CD8-positive, alpha-beta memory T cell (primary cell): Measurements from ENCODE around the gene RAB43. TPM values are rescaled to one million over a fixed set of nuclear protein-coding genes. Genes with fewer than 3 reads are reported as not detected.

ENCODE experiments used
- CTCF ChIA-PET: fragments of 350-600 bp; sonication (Branson Sonifier 250); formaldehyde crosslinking; loops from one replicate; lab custom pipeline; 2021; ENCODE audit warnings: antibody characterized with exemption; lab: Charles Lee
- POLR2A ChIA-PET: fragments of 350-600 bp; sonication (Branson Sonifier 250); formaldehyde crosslinking; loops from one replicate; lab custom pipeline; 2021; ENCODE audit warnings: antibody characterized with exemption; lab: Charles Lee
- DNase-seq, 5 donors: peaks; one replicate each; pipeline versions ENCODE4 v3.0.0 to v3.0.0-alpha.2; 2020 to 2022; ENCODE audit warnings: mixed read lengths in 1 of 5
- H3K27ac ChIP-seq: one replicate; pipeline ENCODE4 v1.7.0; 2013; ENCODE audit warnings: low read depth, mild to moderate bottlenecking, low read length, moderate library complexity
- H3K27me3 ChIP-seq: 2 replicates; pipeline ENCODE4 v1.7.0; 2013; ENCODE audit warnings: low read length, mild to moderate bottlenecking; ENCODE audit not compliant: insufficient read depth, poor library complexity, severe bottlenecking
- H3K36me3 ChIP-seq: 2 replicates; pipeline ENCODE4 v1.7.0; 2013; ENCODE audit warnings: mild to moderate bottlenecking, low read length, moderate library complexity; ENCODE audit not compliant: insufficient read depth
- H3K4me1 ChIP-seq: 2 replicates; pipeline ENCODE4 v1.7.0; 2013; ENCODE audit warnings: mild to moderate bottlenecking, low read length, moderate library complexity; ENCODE audit not compliant: insufficient read depth
- H3K4me3 ChIP-seq: 2 replicates; pipeline ENCODE4 v1.7.0; 2013; ENCODE audit warnings: mild to moderate bottlenecking, low read length
- H3K9me3 ChIP-seq: 2 replicates; pipeline ENCODE4 v1.7.0; 2013; ENCODE audit warnings: mild to moderate bottlenecking, low read length
- H3K27ac Mint-ChIP-seq, 8 donors: one replicate each; pipeline ENCODE4 v1.8.0; 2020 to 2021; ENCODE audit warnings: mixed read lengths in 8 of 8, mild to moderate bottlenecking in 6 of 8, inconsistent platforms in 3 of 8, moderate library complexity in 3 of 8
- H3K27me3 Mint-ChIP-seq, 2 donors: one replicate each; pipeline ENCODE4 v1.8.0; 2020 to 2021; ENCODE audit warnings: mixed read lengths in 2 of 2, mild to moderate bottlenecking in 1 of 2, moderate library complexity in 1 of 2
- H3K36me3 Mint-ChIP-seq, 3 donors: one replicate each; pipeline ENCODE4 v1.8.0; 2020 to 2021; ENCODE audit warnings: mixed read lengths in 3 of 3, inconsistent platforms in 1 of 3, mild to moderate bottlenecking in 1 of 3
- H3K4me1 Mint-ChIP-seq, 3 donors: one replicate each; pipeline ENCODE4 v1.8.0; 2020 to 2021; ENCODE audit warnings: mixed read lengths in 3 of 3, inconsistent platforms in 1 of 3, mild to moderate bottlenecking in 1 of 3
- H3K4me3 Mint-ChIP-seq, 7 donors: one replicate each; pipeline ENCODE4 v1.8.0; 2020 to 2021; ENCODE audit warnings: mixed read lengths in 7 of 7, mild to moderate bottlenecking in 6 of 7, moderate library complexity in 4 of 7, inconsistent platforms in 2 of 7
- H3K9me3 Mint-ChIP-seq, 5 donors: one replicate each; pipeline ENCODE4 v1.8.0; 2020 to 2022; ENCODE audit warnings: mixed read lengths in 5 of 5, mild to moderate bottlenecking in 3 of 5, moderate library complexity in 2 of 5, inconsistent platforms in 1 of 5
- polyA plus RNA-seq: library from polyadenylated mRNA; unstranded; fragments of 300-500 nt; fragmentation: Illumina TruSeq; gene quantifications from one replicate; pipeline ENCODE4 v1.2.3, GENCODE V29; 2021
- total RNA-seq, 2 experiments: library from RNA; stranded (reverse); gene quantifications; one replicate each; pipeline ENCODE4 v1.2.3, GENCODE V29; 2021

The RAB43 gene
- total and polyA plus RNA-seq, 3 experiments from 2014 or later: 14.9 to 28.6 (median 22.9) TPM

DNA sequence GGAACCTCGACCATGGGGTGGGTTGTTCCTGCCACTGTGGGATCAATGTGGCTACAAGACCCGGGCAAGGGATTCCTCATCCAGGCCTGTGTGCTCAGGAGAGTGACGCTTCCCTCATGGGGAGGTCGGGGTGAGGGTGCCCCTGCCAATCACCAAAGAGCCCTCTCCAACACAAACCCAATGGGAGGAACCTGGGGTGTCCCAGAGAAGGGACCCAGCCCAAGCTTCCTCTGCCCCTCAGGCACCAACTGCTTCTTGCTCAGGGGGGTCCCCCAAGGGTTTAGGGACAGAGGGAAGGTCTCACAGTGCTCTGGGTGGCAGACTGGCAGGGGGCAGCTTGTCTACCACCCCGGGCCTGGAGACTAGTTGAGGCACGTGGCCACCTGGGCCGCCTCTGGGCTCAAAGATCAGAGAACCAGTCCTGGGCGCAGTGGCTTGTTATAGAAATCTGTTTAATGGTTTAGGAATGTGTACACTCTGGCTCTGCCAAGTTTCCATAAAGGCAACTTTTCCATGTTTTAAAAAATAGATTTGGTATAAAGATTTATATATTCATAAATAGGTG lies 34.4 kb downstream of the RAB43 start:
- POLR2A ChIA-PET: interaction anchor here (1.0 kb wide), 1 partner anchor 33 kb away, joined by 5 read pairs; no protein-coding TSS in a partner anchor

DNA sequence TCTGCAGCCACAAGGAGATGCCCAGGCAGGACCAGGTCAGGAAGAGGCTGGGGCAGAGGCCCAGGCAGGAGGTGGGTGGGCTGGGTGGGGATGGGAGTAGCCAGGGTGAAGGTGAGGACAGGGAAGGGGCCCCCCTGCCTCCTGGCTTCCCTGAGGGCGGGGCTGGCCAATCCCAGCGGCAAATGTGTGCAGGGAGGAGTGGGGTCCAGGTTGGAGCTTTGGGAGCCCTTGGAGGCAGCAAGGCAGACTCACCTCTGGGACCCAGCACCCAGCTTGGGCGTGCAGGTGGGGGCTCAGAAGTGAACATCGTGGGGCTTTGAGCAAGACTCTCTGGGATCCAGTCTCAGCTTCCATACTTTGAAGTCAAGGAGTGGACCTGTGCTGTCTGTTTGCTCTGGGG lies 35.8 kb downstream of the RAB43 start:
- Histone ChIP-seq H3K36me3 (no peaks in the 10 kb centered on the region), H3K27ac (no peak overlapping the region), H3K4me1 (no peaks in the 10 kb centered on the region), H3K27me3 (no peaks in the 10 kb centered on the region), H3K4me3 (no peak overlapping the region), H3K9me3 (no peaks in the 10 kb centered on the region)
- H3K36me3 Mint-ChIP-seq: no peaks in the 10 kb centered on the region
- DNase-seq: no peak
- ChIA-PET POLR2A (no interaction called here), CTCF (interaction anchor here (1.0 kb wide), 1 partner anchor 115 kb away, joined by 4 read pairs; no protein-coding TSS in a partner anchor)
- H3K9me3 Mint-ChIP-seq: no peaks in the 10 kb centered on the region
- H3K27me3 Mint-ChIP-seq: no peaks in the 10 kb centered on the region
- peak overlapping the region in 1 of 8 donors; percentile 43 for H3K27ac Mint-ChIP-seq
- peaks cover 0 to 4% (median 2%) of the 10 kb centered on the region in 3 donors for H3K4me1 Mint-ChIP-seq
- H3K4me3 Mint-ChIP-seq: no peak overlapping the region

More for the DNA sequence above, 34.4 kb downstream of the RAB43 start:
- no peaks in the 10 kb centered on the region for H3K27me3 Mint-ChIP-seq
- no peaks in the 10 kb centered on the region for H3K9me3 ChIP-seq
- CTCF ChIA-PET: no interaction called here
- no peaks in the 10 kb centered on the region for H3K9me3 Mint-ChIP-seq
- peaks cover 0 to 2% (median 0%) of the 10 kb centered on the region in 3 donors for H3K4me1 Mint-ChIP-seq
- H3K27ac Mint-ChIP-seq: no peak overlapping the region
- no peaks in the 10 kb centered on the region for H3K4me1 ChIP-seq
- DNase-seq: no peak
- H3K36me3 Mint-ChIP-seq: peaks cover 0 to 11% (median 1%) of the 10 kb centered on the region in 3 donors
- no peaks in the 10 kb centered on the region for H3K36me3 ChIP-seq
- no peaks in the 10 kb centered on the region for H3K27me3 ChIP-seq
- no peak overlapping the region for H3K4me3 ChIP-seq
- H3K4me3 Mint-ChIP-seq: no peak overlapping the region
- no peak overlapping the region for H3K27ac ChIP-seq

DNA sequence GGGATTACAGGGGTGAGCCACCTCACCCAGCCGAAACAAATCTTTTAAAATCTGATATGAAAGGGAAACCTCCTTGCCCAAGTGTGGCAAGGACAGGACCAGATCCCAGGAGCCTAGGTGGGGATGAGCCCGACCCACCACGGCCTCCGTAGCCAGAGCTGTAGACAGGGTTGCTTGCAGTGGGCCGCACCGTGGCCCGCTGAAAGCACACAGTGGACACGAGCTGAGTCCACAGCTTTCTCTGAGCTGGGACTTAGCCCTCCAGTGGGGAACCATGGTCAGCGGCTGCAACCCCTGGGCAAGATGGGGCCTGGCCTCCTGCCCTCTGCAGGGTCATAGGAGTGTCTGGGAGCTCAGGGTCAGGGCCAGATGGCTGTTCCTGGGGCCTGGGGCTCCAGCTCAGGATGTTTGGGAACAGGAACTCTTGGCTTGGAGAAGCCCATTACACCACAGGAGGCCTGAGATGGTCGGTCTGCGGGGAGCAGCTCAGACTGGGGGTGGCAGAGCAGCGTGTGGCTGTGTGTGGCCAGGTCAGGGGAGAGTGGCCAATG lies 36.4 kb downstream of the RAB43 start:
- no peak overlapping the region for H3K4me3 ChIP-seq
- no peaks in the 10 kb centered on the region for H3K27me3 ChIP-seq
- Mint-ChIP-seq H3K36me3 (no peaks in the 10 kb centered on the region), H3K9me3 (no peaks in the 10 kb centered on the region), H3K4me3 (no peak overlapping the region), H3K4me1 (peaks cover 0 to 4% (median 2%) of the 10 kb centered on the region in 3 donors), H3K27me3 (no peaks in the 10 kb centered on the region), H3K27ac (peak overlapping the region in 1 of 8 donors; percentile 43)
- no peak for DNase-seq
- H3K27ac ChIP-seq: no peak overlapping the region
- no peaks in the 10 kb centered on the region for H3K4me1 ChIP-seq
- ChIA-PET POLR2A (no interaction called here), CTCF (interaction anchor here (1.0 kb wide), 1 partner anchor 115 kb away, joined by 4 read pairs; no protein-coding TSS in a partner anchor)
- no peaks in the 10 kb centered on the region for H3K36me3 ChIP-seq
- no peaks in the 10 kb centered on the region for H3K9me3 ChIP-seq

DNA sequence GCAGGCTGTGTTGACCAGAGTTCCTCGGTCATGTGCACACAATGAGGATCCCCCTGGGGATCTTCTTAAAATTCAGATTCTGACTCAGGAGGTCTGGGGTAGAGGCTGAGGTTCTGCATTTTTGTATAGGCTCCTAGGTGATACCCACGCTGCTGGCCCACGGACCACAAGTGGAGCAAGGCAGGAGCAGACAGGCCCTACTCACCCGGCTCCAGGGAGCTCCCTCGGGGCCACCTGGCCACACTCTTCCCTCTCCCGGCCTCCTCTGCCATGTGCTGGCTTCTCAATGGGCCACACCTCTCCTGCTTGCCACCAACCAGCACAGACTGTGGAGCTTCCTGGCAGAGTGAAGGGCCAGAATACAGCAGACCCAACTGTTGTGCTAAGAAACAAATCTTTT lies 37.1 kb downstream of the RAB43 start:
- Histone ChIP-seq H3K36me3 (no peaks in the 10 kb centered on the region), H3K9me3 (no peaks in the 10 kb centered on the region), H3K4me1 (no peaks in the 10 kb centered on the region), H3K27ac (no peak overlapping the region), H3K27me3 (no peaks in the 10 kb centered on the region), H3K4me3 (no peak overlapping the region)
- Mint-ChIP-seq H3K4me3 (no peak overlapping the region), H3K36me3 (no peaks in the 10 kb centered on the region), H3K9me3 (no peaks in the 10 kb centered on the region), H3K27me3 (no peaks in the 10 kb centered on the region), H3K27ac (no peak overlapping the region), H3K4me1 (peaks cover 0 to 4% (median 2%) of the 10 kb centered on the region in 3 donors)
- CTCF ChIA-PET: interaction anchor here (0.9 kb wide), 1 partner anchor 35 kb away, joined by 3 read pairs; no protein-coding TSS in a partner anchor
- DNase-seq: no peak
- POLR2A ChIA-PET: no interaction called here

DNA sequence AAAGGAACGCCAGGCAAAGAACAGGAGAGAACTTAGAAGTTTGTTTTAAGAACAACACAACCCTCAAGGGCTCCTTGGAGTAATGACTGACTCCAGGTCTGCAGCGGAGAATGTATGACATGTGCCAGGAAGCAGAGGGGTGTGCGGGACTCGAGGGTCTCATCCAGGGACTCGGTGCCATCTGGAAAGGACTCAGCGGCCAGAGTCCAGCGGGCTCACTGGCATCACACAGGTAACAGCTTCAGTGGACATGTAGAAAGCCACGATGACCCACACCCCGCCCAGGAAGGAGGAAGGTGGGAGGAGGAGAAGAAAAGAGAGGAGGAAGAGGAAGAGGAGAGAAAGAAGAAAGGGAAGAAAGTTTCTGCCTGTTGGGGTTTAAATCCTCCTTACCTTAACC lies 39.6 kb downstream of the RAB43 start:
- Histone ChIP-seq H3K27me3 (no peaks in the 10 kb centered on the region), H3K27ac (peak overlapping the region; percentile 9), H3K4me1 (no peaks in the 10 kb centered on the region), H3K36me3 (no peaks in the 10 kb centered on the region), H3K4me3 (no peak overlapping the region), H3K9me3 (no peaks in the 10 kb centered on the region)
- Mint-ChIP-seq H3K9me3 (no peaks in the 10 kb centered on the region), H3K4me1 (peaks cover 0 to 4% (median 2%) of the 10 kb centered on the region in 3 donors), H3K36me3 (no peaks in the 10 kb centered on the region), H3K27me3 (no peaks in the 10 kb centered on the region), H3K4me3 (no peak overlapping the region), H3K27ac (peak overlapping the region in 2 of 8 donors; percentile 6 to 19)
- no peak for DNase-seq
- POLR2A ChIA-PET: no interaction called here
- CTCF ChIA-PET: no interaction called here

DNA sequence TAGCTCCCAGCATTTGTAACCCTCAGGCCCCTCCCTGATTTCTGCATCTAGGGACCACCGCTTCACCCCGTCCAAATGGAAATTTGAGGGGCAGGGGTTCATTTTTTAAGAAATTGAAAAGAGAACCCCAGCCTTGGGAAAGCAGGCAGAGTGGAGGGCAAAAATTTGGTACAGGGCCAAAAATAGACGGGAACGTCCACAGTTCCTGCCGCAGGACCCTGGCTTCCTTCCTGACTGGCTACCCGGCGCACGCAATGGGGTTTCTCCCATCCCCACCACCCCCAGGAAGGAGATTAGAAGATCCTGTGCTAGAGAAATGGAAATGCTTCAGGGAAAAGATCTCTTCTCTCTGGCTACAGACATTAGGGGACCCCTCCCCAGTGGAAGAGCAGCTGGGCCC lies 40.1 kb downstream of the RAB43 start:
- H3K36me3 ChIP-seq: no peaks in the 10 kb centered on the region
- ChIA-PET CTCF (no interaction called here), POLR2A (no interaction called here)
- H3K27ac ChIP-seq: peak overlapping the region; percentile 9
- H3K27ac Mint-ChIP-seq: peak overlapping the region in 1 of 8 donors; percentile 19
- no peaks in the 10 kb centered on the region for H3K27me3 Mint-ChIP-seq
- no peaks in the 10 kb centered on the region for H3K27me3 ChIP-seq
- peaks cover 0 to 4% (median 2%) of the 10 kb centered on the region in 3 donors for H3K4me1 Mint-ChIP-seq
- H3K4me3 ChIP-seq: no peak overlapping the region
- no peaks in the 10 kb centered on the region for H3K9me3 Mint-ChIP-seq
- DNase-seq: no peak
- no peaks in the 10 kb centered on the region for H3K9me3 ChIP-seq
- H3K4me3 Mint-ChIP-seq: no peak overlapping the region
- no peaks in the 10 kb centered on the region for H3K36me3 Mint-ChIP-seq
- no peaks in the 10 kb centered on the region for H3K4me1 ChIP-seq

DNA sequence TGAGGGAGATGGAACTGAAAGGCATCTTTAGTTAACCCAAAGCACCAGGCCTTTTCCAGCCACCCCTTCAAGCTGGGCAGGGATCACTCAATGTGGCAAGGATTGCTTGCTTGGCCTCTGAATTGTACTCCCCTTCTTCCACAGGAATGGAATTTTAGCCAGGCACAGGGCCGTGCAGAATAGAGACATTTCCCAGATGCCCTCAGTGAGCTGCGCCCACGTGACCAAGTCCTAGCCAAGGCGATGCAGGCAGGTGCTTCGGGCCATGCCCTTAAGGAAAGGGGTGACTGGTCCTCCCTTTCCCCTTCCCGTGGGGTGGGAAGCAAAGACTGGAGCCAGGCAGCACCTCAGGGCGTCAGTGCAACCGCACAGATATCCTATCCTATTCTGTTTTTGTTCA lies 43.1 kb downstream of the RAB43 start:
- ChIA-PET CTCF (interaction anchor here (1.5 kb wide), 1 partner anchor 9 kb away, joined by 3 read pairs; no protein-coding TSS in a partner anchor), POLR2A (no interaction called here)
- Mint-ChIP-seq H3K36me3 (no peaks in the 10 kb centered on the region), H3K27ac (peak overlapping the region in 1 of 8 donors; percentile 88), H3K27me3 (no peaks in the 10 kb centered on the region), H3K9me3 (no peaks in the 10 kb centered on the region), H3K4me1 (peaks cover 0 to 2% (median 2%) of the 10 kb centered on the region in 3 donors), H3K4me3 (no peak overlapping the region)
- H3K27ac ChIP-seq: no peak overlapping the region
- H3K4me3 ChIP-seq: no peak overlapping the region
- H3K4me1 ChIP-seq: no peaks in the 10 kb centered on the region
- no peaks in the 10 kb centered on the region for H3K27me3 ChIP-seq
- no peaks in the 10 kb centered on the region for H3K9me3 ChIP-seq
- no peaks in the 10 kb centered on the region for H3K36me3 ChIP-seq
- DNase-seq: no peak

DNA sequence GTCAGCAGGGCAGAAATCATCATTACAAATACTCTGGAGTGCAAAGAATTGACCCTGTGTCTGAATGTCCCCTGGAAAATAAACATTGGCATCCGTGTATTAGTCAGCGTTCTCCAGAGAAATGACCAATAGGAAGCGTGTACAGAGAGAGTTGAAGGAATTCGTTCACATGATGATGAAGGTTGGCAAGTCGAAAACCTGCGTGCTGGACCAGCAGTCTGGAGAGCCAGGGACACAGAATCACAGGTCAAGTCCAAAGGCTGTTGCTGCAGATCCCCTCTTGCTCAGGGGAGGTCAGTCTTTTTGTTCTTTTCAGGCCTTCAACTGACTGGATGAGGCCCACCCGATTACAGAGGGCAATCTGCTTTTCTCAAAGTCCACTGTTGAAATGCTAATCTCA lies 44.4 kb downstream of the RAB43 start:
- no peaks in the 10 kb centered on the region for H3K9me3 Mint-ChIP-seq
- no peaks in the 10 kb centered on the region for H3K36me3 ChIP-seq
- no peak for DNase-seq
- H3K4me1 ChIP-seq: no peaks in the 10 kb centered on the region
- H3K4me3 ChIP-seq: no peak overlapping the region
- H3K4me3 Mint-ChIP-seq: no peak overlapping the region
- peaks cover 0 to 6% of the 10 kb centered on the region in 2 donors for H3K27me3 Mint-ChIP-seq
- CTCF ChIA-PET: interaction anchor here (0.9 kb wide), 1 partner anchor 24 kb away, joined by 3 read pairs; no protein-coding TSS in a partner anchor
- no peaks in the 10 kb centered on the region for H3K27me3 ChIP-seq
- H3K27ac Mint-ChIP-seq: peak overlapping the region in 1 of 8 donors; percentile 74
- H3K27ac ChIP-seq: no peak overlapping the region
- H3K9me3 ChIP-seq: no peaks in the 10 kb centered on the region
- H3K36me3 Mint-ChIP-seq: peaks cover 0 to 4% (median 0%) of the 10 kb centered on the region in 3 donors
- peaks cover 0 to 2% (median 2%) of the 10 kb centered on the region in 3 donors for H3K4me1 Mint-ChIP-seq
- POLR2A ChIA-PET: interaction anchor here (0.6 kb wide), 1 partner anchor 21 kb away, joined by 3 read pairs; no protein-coding TSS in a partner anchor
